H1 (cell line): Measurements from ENCODE around the gene CAPN10. TPM values are rescaled to one million over a fixed set of nuclear protein-coding genes. Genes with fewer than 3 reads are reported as not detected.

Source experiments
- CTCF ChIA-PET: fragments of 300-600 bp; sonication (Branson Sonifier 250); formaldehyde crosslinking; loops from one replicate; lab custom pipeline; 2021; ENCODE audit not compliant: partially characterized antibody; lab: Charles Lee
- POLR2A ChIA-PET: fragments of 300-600 bp; sonication (Branson Sonifier 250); formaldehyde crosslinking; loops from one replicate; lab custom pipeline; 2021; ENCODE audit warnings: inconsistent platforms; ENCODE audit not compliant: partially characterized antibody; lab: Charles Lee
- DNase-seq, 2 experiments: peaks; one replicate each; pipeline versions ENCODE4 v3.0.0 to v3.0.0-alpha.2; 2010 to 2022; ENCODE audit warnings: low spot score in 2 of 2, low read depth in 1 of 2, mixed read lengths in 1 of 2
- FAIRE-seq: peaks from 2 replicates; lab custom pipeline; 2011; peaks lifted over from hg19 to GRCh38; lab: Jason Lieb, UNC
- H2AFZ ChIP-seq: 2 replicates; pipeline ENCODE4 v1.8.1; 2012; ENCODE audit warnings: low read length, inconsistent platforms
- H2AK5ac ChIP-seq: 2 replicates; pipeline ENCODE4 v1.6.1; 2013; ENCODE audit warnings: low read depth, low read length
- H2BK120ac ChIP-seq: replicated peaks from 2 replicates; pipeline ENCODE3; 2013; ENCODE audit warnings: low read depth, low read length, inconsistent platforms
- H2BK12ac ChIP-seq: 2 replicates; pipeline ENCODE4 v1.6.1; 2013; ENCODE audit warnings: low read depth, low read length
- H2BK15ac ChIP-seq: 2 replicates; pipeline ENCODE4 v1.6.1; 2013; ENCODE audit warnings: low read length
- H2BK20ac ChIP-seq: 2 replicates; pipeline ENCODE4 v1.6.1; 2013; ENCODE audit warnings: low read length
- H2BK5ac ChIP-seq: 2 replicates; pipeline ENCODE4 v1.6.1; 2013; ENCODE audit warnings: low read depth, low read length
- H3K14ac ChIP-seq: 2 replicates; pipeline ENCODE4 v1.6.1; 2013; ENCODE audit warnings: inconsistent platforms; ENCODE audit not compliant: insufficient read length
- H3K18ac ChIP-seq: 2 replicates; pipeline ENCODE4 v1.6.1; 2013; ENCODE audit warnings: low read length; ENCODE audit errors: extremely low read depth
- H3K23ac ChIP-seq: 2 replicates; pipeline ENCODE4 v1.6.1; 2013; ENCODE audit warnings: inconsistent platforms; ENCODE audit not compliant: insufficient read length
- H3K23me2 ChIP-seq: 2 replicates; pipeline ENCODE4 v1.6.1; 2013; ENCODE audit warnings: low read depth, low read length
- H3K27ac ChIP-seq: 2 replicates; pipeline ENCODE4 v1.6.1; 2011; ENCODE audit warnings: low read depth, low read length, inconsistent platforms
- H3K27me3 ChIP-seq, 4 experiments: replicated peaks in 1 of 4; 1 replicate in 1 of 4; 2 replicates in 3 of 4; pipeline versions ENCODE4 v1.6.1 to v1.8.1; 2011 to 2013; ENCODE audit warnings: low read length in 3 of 4, mild to moderate bottlenecking in 3 of 4, inconsistent platforms in 2 of 4, mixed read lengths in 2 of 4, moderate library complexity in 1 of 4; ENCODE audit not compliant: control insufficient read depth in 3 of 4, insufficient read depth in 3 of 4; ENCODE audit errors: extremely low read depth in 1 of 4
- H3K36me3 ChIP-seq, 4 experiments: 2 replicates each; pipeline versions ENCODE4 v1.6.1 to v1.8.1; 2011 to 2013; ENCODE audit warnings: mild to moderate bottlenecking in 4 of 4, low read length in 3 of 4, moderate library complexity in 2 of 4, control low read depth in 1 of 4, inconsistent platforms in 1 of 4; ENCODE audit not compliant: insufficient read depth in 4 of 4, control insufficient read depth in 2 of 4
- H3K4ac ChIP-seq: replicated peaks from 2 replicates; pipeline ENCODE3; 2013; ENCODE audit warnings: low read length, low read depth, mixed read lengths, inconsistent platforms; ENCODE audit not compliant: insufficient read length
- H3K4me1 ChIP-seq, 4 experiments: replicated peaks in 1 of 4; 1 replicate in 1 of 4; 2 replicates in 3 of 4; pipeline versions ENCODE4 v1.6.1 to v1.8.1; 2011 to 2013; ENCODE audit warnings: low read length in 3 of 4, inconsistent platforms in 2 of 4, mixed read lengths in 1 of 4; ENCODE audit not compliant: insufficient read depth in 4 of 4, control insufficient read depth in 3 of 4
- H3K4me2 ChIP-seq, 2 experiments: 2 replicates each; pipeline versions ENCODE4 v1.6.1 to v1.8.1; 2011 to 2013; ENCODE audit warnings: low read depth in 2 of 2, low read length in 2 of 2, control low read depth in 1 of 2, inconsistent platforms in 1 of 2, mild to moderate bottlenecking in 1 of 2; ENCODE audit not compliant: insufficient read depth in 1 of 2
- H3K4me3 ChIP-seq, 4 experiments: fragments of 200-600, 300-600 bp in 1 of 4; sonication (generic), shearing (Covaris generic), sonication (Bioruptor Twin) in 1 of 4; 2 replicates each; pipeline versions ENCODE4 v1.5.1 to v1.8.1; 2011 to 2016; ENCODE audit warnings: low read length in 4 of 4, low read depth in 3 of 4, control low read depth in 2 of 4, inconsistent platforms in 2 of 4, mild to moderate bottlenecking in 2 of 4, mixed read lengths in 1 of 4, moderate library complexity in 1 of 4; ENCODE audit not compliant: insufficient read depth in 2 of 4; ENCODE audit errors: extremely low read depth in 1 of 4
- H3K56ac ChIP-seq: replicated peaks from 2 replicates; pipeline ENCODE3; 2013; ENCODE audit warnings: low read depth, mild to moderate bottlenecking, mixed read lengths, low read length, inconsistent platforms; ENCODE audit not compliant: insufficient read length
- H3K79me1 ChIP-seq: 2 replicates; pipeline ENCODE4 v1.6.1; 2013; ENCODE audit warnings: low read depth, low read length, control low read depth
- H3K79me2 ChIP-seq, 2 experiments: 2 replicates each; pipeline versions ENCODE4 v1.6.1 to v1.8.1; 2012 to 2013; ENCODE audit warnings: low read length in 2 of 2, mild to moderate bottlenecking in 2 of 2, inconsistent platforms in 1 of 2; ENCODE audit not compliant: insufficient read depth in 2 of 2, control insufficient read depth in 1 of 2
- H3K9ac ChIP-seq, 4 experiments: replicated peaks in 1 of 4; 1 replicate in 1 of 4; 2 replicates in 3 of 4; pipeline versions ENCODE4 v1.6.1 to v1.8.1; 2011 to 2013; ENCODE audit warnings: low read depth in 3 of 4, low read length in 3 of 4, control low read depth in 2 of 4, mild to moderate bottlenecking in 2 of 4, moderate library complexity in 2 of 4, inconsistent platforms in 1 of 4; ENCODE audit errors: extremely low read depth in 1 of 4
- H3K9me3 ChIP-seq, 2 experiments: 2 replicates each; pipeline versions ENCODE4 v1.6.1 to v1.8.1; 2012 to 2013; ENCODE audit warnings: mild to moderate bottlenecking in 2 of 2, moderate library complexity in 2 of 2, control low read depth in 1 of 2, inconsistent platforms in 1 of 2, low read depth in 1 of 2, low read length in 1 of 2, mixed read lengths in 1 of 2; ENCODE audit not compliant: insufficient read depth in 2 of 2
- H4K20me1 ChIP-seq, 2 experiments: replicated peaks in 1 of 2; 2 replicates each; pipeline versions ENCODE3 to v1.8.1; 2011 to 2013; ENCODE audit warnings: inconsistent platforms in 2 of 2, low read length in 2 of 2, mild to moderate bottlenecking in 1 of 2; ENCODE audit not compliant: insufficient read depth in 2 of 2, control insufficient read depth in 1 of 2
- H4K5ac ChIP-seq: 2 replicates; pipeline ENCODE4 v1.6.1; 2013; ENCODE audit warnings: low read length, low read depth, mixed read lengths, inconsistent platforms; ENCODE audit not compliant: insufficient read length
- H4K8ac ChIP-seq: 2 replicates; pipeline ENCODE4 v1.8.0; 2013; ENCODE audit warnings: mild to moderate bottlenecking, moderate library complexity, low read length, inconsistent platforms; ENCODE audit not compliant: insufficient read depth; ENCODE audit errors: extremely low read depth
- H4K91ac ChIP-seq: replicated peaks from 2 replicates; pipeline ENCODE3; 2013; ENCODE audit warnings: low read length, mixed read lengths, inconsistent platforms; ENCODE audit not compliant: insufficient read length
- EGR1 ChIP-seq: IDR thresholded peaks from 2 replicates; pipeline ENCODE4 v1.6.1; 2011; ENCODE audit warnings: low read depth, low read length, borderline replicate concordance
- KDM4A ChIP-seq: IDR thresholded peaks from one replicate; pipeline ENCODE4 v1.7.1; 2012; ENCODE audit warnings: low read depth, mild to moderate bottlenecking, moderate library complexity, low read length, inconsistent platforms; ENCODE audit not compliant: severe bottlenecking
- KDM5A ChIP-seq: fragments of 200-600 bp; IDR thresholded peaks from 2 replicates; pipeline ENCODE4 v1.7.1; 2012; ENCODE audit warnings: mild to moderate bottlenecking, low read length, inconsistent platforms, mixed read lengths
- NRF1 ChIP-seq: IDR thresholded peaks from 2 replicates; pipeline ENCODE4 v1.6.1; 2011; ENCODE audit warnings: mild to moderate bottlenecking, low read depth, low read length, improper control_type of control experiment
- WGBS, 2 experiments: shearing (Covaris generic) in 1 of 2; methylation state at CpG; one replicate each; pipeline versions ENCODE4 v1.1.6 to v1.1.7; 2013 to 2015; ENCODE audit warnings: low lambda C conversion rate in 2 of 2, mixed read lengths in 2 of 2, inconsistent platforms in 1 of 2, low coverage in 1 of 2, missing lambda C conversion rate in 1 of 2; ENCODE audit not compliant: insufficient replicate concordance in 2 of 2, insufficient coverage in 1 of 2, insufficient read length in 1 of 2; ENCODE audit errors: extremely low coverage in 1 of 2, missing lambda C conversion rate in 1 of 2; 5-methylcytosine and 5-hydroxymethylcytosine counted together
- polyA plus RNA-seq, 7 experiments: library from polyadenylated mRNA; depleted of rRNA in 3 of 7; stranded (reverse) in 5 of 7; unstranded in 2 of 7; fragments of >200 nt in 5 of 7; fragments of 200-250 nt in 2 of 7; gene quantifications; 1 replicate in 5 of 7; 2 replicates in 1 of 7; 4 replicates in 1 of 7; pipeline versions ENCODE4 v1.2.1 to v1.2.3, GENCODE V29; 2011 to 2013; ENCODE audit warnings: missing spikeins in 2 of 7, mixed read lengths in 2 of 7
- total RNA-seq: library from RNA; stranded (reverse); fragmentation: NEBNext Ultra II Directional; extraction: Animal tissue kit (Norgen Biotek cat#: 25700); gene quantifications from 2 replicates; pipeline ENCODE4 v1.2.1, GENCODE V29; 2021

Gene CAPN10
- total and polyA plus RNA-seq, 2 of the 8 experiments (the other 6 are each of a cell fraction or from before 2014, with no cell fraction given) = 30.7 to 39.8 TPM

DNA sequence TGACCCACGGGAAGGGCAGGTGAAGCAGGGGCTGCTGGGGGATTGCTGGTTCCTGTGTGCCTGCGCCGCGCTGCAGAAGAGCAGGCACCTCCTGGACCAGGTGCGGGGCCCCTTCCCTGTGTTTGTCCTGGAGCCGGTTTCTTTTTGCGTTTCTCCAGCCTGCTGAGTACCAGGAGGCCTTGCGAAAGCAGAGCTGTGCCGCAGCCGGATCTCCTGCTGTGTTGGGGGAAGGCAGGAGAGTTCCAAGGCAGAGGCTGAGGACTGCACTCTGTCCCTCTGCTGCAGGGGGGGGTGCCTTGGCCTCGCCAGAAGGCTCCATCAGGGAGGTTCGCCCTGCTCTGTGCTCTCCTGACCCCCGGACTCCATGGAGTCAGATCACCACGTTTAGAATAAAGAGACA is 2.8 kb downstream of the CAPN10 start:
- peaks cover 0 to 14% (median 11%) of the 10 kb centered on the region in 4 experiments; a peak in 6 of 7 replicates for H3K4me1 ChIP-seq
- no peak overlapping the region for H3K23ac ChIP-seq
- DNase-seq (no peak), FAIRE-seq (no peak)
- no peak overlapping the region for H4K5ac ChIP-seq
- H3K4me3 ChIP-seq = no peak overlapping the region
- H2BK20ac ChIP-seq = no peak overlapping the region
- no peak overlapping the region for H3K9ac ChIP-seq
- peaks cover 3 to 32% of the 10 kb centered on the region in 2 experiments for H4K20me1 ChIP-seq
- H2BK5ac ChIP-seq = no peak overlapping the region
- H3K56ac ChIP-seq = no peak overlapping the region
- TF ChIP-seq NRF1 (no peak), KDM4A (no peak), EGR1 (no peak), KDM5A (no peak)
- peaks cover 17% of the 10 kb centered on the region for H3K79me1 ChIP-seq
- H3K14ac ChIP-seq = no peak overlapping the region
- POLR2A ChIA-PET = interaction anchor here (1.1 to 1.5 kb wide), 3 partner anchors 9 to 23 kb away, joined by 3 to 5 read pairs (median 4); no protein-coding TSS in a partner anchor
- WGBS, 2 experiments = 83% methylated on average over 14 of the region's 14 CpGs; no CpG with 5 or more reads in 1 of the 2 experiments
- H2AK5ac ChIP-seq = no peak overlapping the region
- no peak overlapping the region for H3K4me2 ChIP-seq
- H2BK120ac ChIP-seq = no peak overlapping the region
- no peak overlapping the region for H3K27ac ChIP-seq
- H3K27me3 ChIP-seq = no peaks in the 10 kb centered on the region
- no peak overlapping the region for H2AFZ ChIP-seq
- H4K91ac ChIP-seq = no peak overlapping the region
- H2BK15ac ChIP-seq = no peak overlapping the region
- H4K8ac ChIP-seq = no peak overlapping the region; the same call in 1 of the 2 replicates
- H3K79me2 ChIP-seq = peaks cover 4 to 45% of the 10 kb centered on the region in 2 experiments; a peak in 3 of 4 replicates
- peaks cover 0 to 8% (median 6%) of the 10 kb centered on the region in 4 experiments; a peak in 4 of 8 replicates for H3K36me3 ChIP-seq
- peaks cover 12% of the 10 kb centered on the region; the same call in 1 of the 2 replicates for H3K23me2 ChIP-seq
- H3K4ac ChIP-seq = no peak overlapping the region
- no peak overlapping the region for H3K18ac ChIP-seq
- CTCF ChIA-PET = interaction anchor here (0.8 to 5.1 kb wide), 6 partner anchors 7 to 25 kb away, joined by 3 to 37 read pairs (median 4); no protein-coding TSS in a partner anchor
- H3K9me3 ChIP-seq = no peaks in the 10 kb centered on the region
- H2BK12ac ChIP-seq = no peak overlapping the region
